Measurements from ENCODE around the gene PLEKHM3. TPM values are rescaled to one million over a fixed set of nuclear protein-coding genes. Genes with fewer than 3 reads are reported as not detected.
"Not testable (repeated sequence)": the region's sequence is repeated elsewhere in the genome, so short reads cannot be mapped to it uniquely, and the experiment has no call there.

PLEKHM3 gene
- total RNA-seq, 3 donors from 2014 or later (not counting 1 experiment from before 2014, with no cell fraction given) = 21.7 to 27.7 (median 26.3) TPM

DNA sequence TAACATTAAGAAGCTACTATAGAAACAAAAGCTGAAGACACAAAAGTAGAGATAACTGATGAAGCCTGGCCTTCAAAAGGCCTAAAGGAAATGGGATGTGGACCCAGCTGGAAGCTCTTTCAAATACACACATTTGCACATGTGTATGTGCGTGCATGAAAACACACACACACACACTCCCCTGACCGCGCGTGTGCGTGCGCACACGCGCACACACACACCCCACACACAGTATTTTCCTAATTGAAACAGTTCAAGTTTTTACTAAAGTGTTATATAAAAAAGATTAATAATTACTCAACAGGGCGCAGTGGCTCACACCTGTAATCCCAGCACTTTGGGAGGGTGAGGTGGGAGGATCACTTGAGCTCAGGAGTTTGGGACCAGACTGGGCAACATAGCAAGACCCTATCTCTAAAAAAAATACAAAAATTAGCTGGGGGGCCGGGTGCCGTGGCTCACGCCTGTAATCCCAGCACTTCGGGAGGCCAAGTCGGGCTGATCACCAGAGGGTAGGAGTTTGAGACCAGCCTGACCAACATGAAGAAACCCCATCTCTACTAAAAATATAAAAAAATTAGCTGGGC, 111.5 kb downstream of the PLEKHM3 start:
- Histone ChIP-seq H3K27ac (ENCODE audit: low read length) (no peak overlapping the region), H3K36me3 (ENCODE audit: control insufficient read depth, insufficient read depth, low read length) (peaks cover 5% of the 10 kb centered on the region), H3K4me1 (ENCODE audit: control insufficient read depth, insufficient read depth, low read length) (no peaks in the 10 kb centered on the region), H3K27me3 (ENCODE audit: control insufficient read depth, insufficient read depth, low read length) (no peaks in the 10 kb centered on the region), H3K4me3 (ENCODE audit: low read length) (no peak overlapping the region), H3K9me3 (ENCODE audit: control insufficient read depth, insufficient read depth, low read length) (no peaks in the 10 kb centered on the region)
- DNase-seq (no peak), ATAC-seq (no peak)
- intact Hi-C loops (cut with micrococcal nuclease) = no loop called here
- no peaks in the 10 kb centered on the region for H3K36me3 Mint-ChIP-seq
- no peak overlapping the region for H3K4me3 Mint-ChIP-seq
- H3K27ac Mint-ChIP-seq = no peak overlapping the region
- H3K9me3 Mint-ChIP-seq = no peaks in the 10 kb centered on the region
- WGBS (ENCODE audit: insufficient coverage) = 98% methylated on average over 12 of the region's 14 CpGs
- H3K27me3 Mint-ChIP-seq (ENCODE audit: low read depth in 2 of 2) = no peaks in the 10 kb centered on the region
- no peaks in the 10 kb centered on the region for H3K4me1 Mint-ChIP-seq
- TF ChIP-seq CTCF (IDR thresholded peaks at IDR 0.05) = no peak

GRCh38 chr2:207911856-207912255, 113.5 kb downstream of the PLEKHM3 start:
- Mint-ChIP-seq H3K27me3 (ENCODE audit: low read depth in 2 of 2) (no peaks in the 10 kb centered on the region), H3K27ac (no peak overlapping the region), H3K9me3 (no peaks in the 10 kb centered on the region), H3K4me3 (no peak overlapping the region), H3K4me1 (no peaks in the 10 kb centered on the region), H3K36me3 (no peaks in the 10 kb centered on the region)
- no peak for ATAC-seq
- Histone ChIP-seq H3K36me3 (ENCODE audit: control insufficient read depth, insufficient read depth, low read length) (peaks cover 5% of the 10 kb centered on the region), H3K4me3 (ENCODE audit: low read length) (no peak overlapping the region), H3K27ac (ENCODE audit: low read length) (no peak overlapping the region), H3K4me1 (ENCODE audit: control insufficient read depth, insufficient read depth, low read length) (no peaks in the 10 kb centered on the region), H3K27me3 (ENCODE audit: control insufficient read depth, insufficient read depth, low read length) (no peaks in the 10 kb centered on the region), H3K9me3 (ENCODE audit: control insufficient read depth, insufficient read depth, low read length) (no peaks in the 10 kb centered on the region)
- intact Hi-C loops (cut with micrococcal nuclease) = no loop called here
- WGBS (ENCODE audit: insufficient coverage) = 82% methylated on average over 3 of the region's 3 CpGs
- no peak for TF ChIP-seq CTCF (IDR thresholded peaks at IDR 0.05)
- DNase-seq = no peak

DNA sequence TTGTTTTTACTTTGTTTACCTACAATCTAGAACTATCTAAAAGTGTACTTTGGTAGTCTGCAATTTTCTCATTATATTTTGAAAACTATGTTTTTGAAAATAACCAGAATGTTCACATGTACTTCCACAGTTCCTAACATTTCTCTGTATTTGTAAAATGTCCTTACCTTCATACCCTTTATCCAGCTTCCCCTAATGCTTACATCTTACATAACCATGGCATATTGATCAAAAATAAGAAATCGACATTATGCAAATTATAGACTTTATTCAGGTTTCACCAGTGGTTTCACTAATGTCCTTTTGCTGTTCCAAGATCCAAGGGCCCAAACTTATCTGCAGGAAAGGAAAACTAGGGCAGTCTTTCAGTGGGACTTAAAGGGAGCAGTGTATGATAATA, 114.1 kb downstream of the PLEKHM3 start:
- H3K9me3 ChIP-seq (ENCODE audit: control insufficient read depth, insufficient read depth, low read length) = no peaks in the 10 kb centered on the region
- H3K4me3 Mint-ChIP-seq = no peak overlapping the region
- H3K27me3 ChIP-seq (ENCODE audit: control insufficient read depth, insufficient read depth, low read length) = no peaks in the 10 kb centered on the region
- H3K27ac ChIP-seq (ENCODE audit: low read length) = no peak overlapping the region
- H3K9me3 Mint-ChIP-seq = no peaks in the 10 kb centered on the region
- intact Hi-C loops (cut with micrococcal nuclease) = no loop called here
- DNase-seq (no peak), ATAC-seq (no peak)
- no peak for TF ChIP-seq CTCF (IDR thresholded peaks at IDR 0.05)
- H3K27ac Mint-ChIP-seq = no peak overlapping the region
- H3K4me1 ChIP-seq (ENCODE audit: control insufficient read depth, insufficient read depth, low read length) = no peaks in the 10 kb centered on the region
- H3K36me3 Mint-ChIP-seq = no peaks in the 10 kb centered on the region
- 92% methylated on average over 1 of the region's 1 CpG for WGBS (ENCODE audit: insufficient coverage)
- no peak overlapping the region for H3K4me3 ChIP-seq (ENCODE audit: low read length)
- H3K4me1 Mint-ChIP-seq = no peaks in the 10 kb centered on the region
- no peaks in the 10 kb centered on the region for H3K27me3 Mint-ChIP-seq (ENCODE audit: low read depth in 2 of 2)
- H3K36me3 ChIP-seq (ENCODE audit: control insufficient read depth, insufficient read depth, low read length) = peaks cover 5% of the 10 kb centered on the region

- H3K9me3 ChIP-seq (ENCODE audit: control insufficient read depth, insufficient read depth, low read length); H3K4me3 ChIP-seq (ENCODE audit: low read length); H3K27ac ChIP-seq (ENCODE audit: low read length); H3K27me3 Mint-ChIP-seq (ENCODE audit: low read depth in 2 of 2); H3K9me3 Mint-ChIP-seq; H3K27me3 ChIP-seq (ENCODE audit: control insufficient read depth, insufficient read depth, low read length); H3K4me3 Mint-ChIP-seq; H3K36me3 Mint-ChIP-seq; H3K36me3 ChIP-seq (ENCODE audit: control insufficient read depth, insufficient read depth, low read length); H3K27ac Mint-ChIP-seq; H3K4me1 Mint-ChIP-seq; H3K4me1 ChIP-seq (ENCODE audit: control insufficient read depth, insufficient read depth, low read length); ATAC-seq; intact Hi-C loops (cut with micrococcal nuclease); DNase-seq: not testable (repeated sequence)
- WGBS (ENCODE audit: insufficient coverage) = 90% methylated on average over 4 of the region's 5 CpGs
These were observed 118.8 kb downstream of the PLEKHM3 start for GRCh38 chr2:207906495-207906894.

Data from natural killer cell (primary cell).